ENCODE data around the gene LYVE1.

LYVE1 gene

GRCh38 chr11:10591741-10592140 lies 23.3 kb upstream of the LYVE1 start:
- no peak for DNase-seq

- DNase-seq = no peak
Measured at GRCh38 chr11:10590218-10590915, 21.9 kb upstream of the LYVE1 start.

- no peak for DNase-seq
Measured at GRCh38 chr11:10588904-10589303, 20.4 kb upstream of the LYVE1 start.

GRCh38 chr11:10587995-10588394 lies 19.5 kb upstream of the LYVE1 start:
- no peak for DNase-seq

- DNase-seq = no peak
Measured at GRCh38 chr11:10587388-10587787, 18.9 kb upstream of the LYVE1 start.

- no peak for DNase-seq
Measured at GRCh38 chr11:10584071-10584501, 15.6 kb upstream of the LYVE1 start.

GRCh38 chr11:10581481-10582019 lies 13.1 kb upstream of the LYVE1 start:
- no peak for DNase-seq

- no peak for DNase-seq
Measured at GRCh38 chr11:10580623-10581022, 12.2 kb upstream of the LYVE1 start.

GRCh38 chr11:10579700-10580099 lies 11.2 kb upstream of the LYVE1 start:
- no peak for DNase-seq

- no peak for DNase-seq
Measured at GRCh38 chr11:10576035-10576398, 7.6 kb upstream of the LYVE1 start.

- no peak for DNase-seq
Measured at GRCh38 chr11:10575346-10576034, 7.0 kb upstream of the LYVE1 start.

- no peak for DNase-seq
Measured at GRCh38 chr11:10573556-10573955, 5.1 kb upstream of the LYVE1 start.

GRCh38 chr11:10573028-10573427 lies 4.6 kb upstream of the LYVE1 start:
- DNase-seq = no peak

GRCh38 chr11:10572533-10572932 lies 4.1 kb upstream of the LYVE1 start:
- no peak for DNase-seq

- no peak for DNase-seq
Measured at GRCh38 chr11:10567446-10567845, 1.0 kb downstream of the LYVE1 start.

GRCh38 chr11:10566257-10566957 lies 2.1 kb downstream of the LYVE1 start:
- no peak for DNase-seq

GRCh38 chr11:10565493-10565892 lies 3.0 kb downstream of the LYVE1 start:
- DNase-seq = no peak

GRCh38 chr11:10564696-10565318 lies 3.7 kb downstream of the LYVE1 start:
- no peak for DNase-seq

GRCh38 chr11:10564030-10564429 lies 4.4 kb downstream of the LYVE1 start:
- no peak for DNase-seq

- no peak for DNase-seq
Measured at GRCh38 chr11:10561947-10562346, 6.5 kb downstream of the LYVE1 start.

- no peak for DNase-seq
Measured at GRCh38 chr11:10561043-10561818, 7.2 kb downstream of the LYVE1 start.

GRCh38 chr11:10558288-10558687 lies 10.2 kb downstream of the LYVE1 start:
- DNase-seq = no peak

- DNase-seq = no peak
Measured at GRCh38 chr11:10556590-10556989, 11.9 kb downstream of the LYVE1 start.
